GM18502 (cell line): Measurements from ENCODE around the gene P2RX1.
"Not testable (repeated sequence)": the region's sequence is repeated elsewhere in the genome, so short reads cannot be mapped to it uniquely, and the experiment has no call there.

Experiments
- ATAC-seq: cut with Tn5 transposase; IDR thresholded peaks from one replicate; pipeline ENCODE4 v1.9.1; 2021; ENCODE audit warnings: mild to moderate bottlenecking; ENCODE audit not compliant: unreplicated experiment, poor library complexity

The P2RX1 gene

GRCh38 chr17:3867106-3867505 lies 49.2 kb downstream of the P2RX1 start:
- no peak for ATAC-seq

DNA sequence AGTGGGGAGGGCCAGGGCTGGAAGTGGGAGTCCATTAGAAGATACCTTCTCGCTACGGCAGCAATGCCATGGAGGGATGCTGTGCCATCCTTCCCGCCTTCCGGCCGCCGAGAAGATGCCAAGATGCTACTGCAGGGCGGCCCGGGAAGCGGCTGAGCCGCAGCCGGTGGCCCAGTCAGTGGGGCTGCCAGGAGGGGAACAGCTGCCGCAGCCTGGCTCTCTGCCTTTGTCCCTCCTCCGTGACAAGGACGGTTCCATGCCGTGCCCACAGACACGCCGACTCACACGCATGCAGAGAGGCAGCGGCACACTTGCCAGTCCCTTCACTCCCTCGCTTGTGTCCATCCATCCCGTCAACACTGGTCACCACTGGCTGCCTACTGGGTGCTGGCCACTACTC lies 50.0 kb downstream of the P2RX1 start:
- no peak for ATAC-seq

- no peak for ATAC-seq
Observed at GRCh38 chr17:3865176-3865575, 51.1 kb downstream of the P2RX1 start.

DNA sequence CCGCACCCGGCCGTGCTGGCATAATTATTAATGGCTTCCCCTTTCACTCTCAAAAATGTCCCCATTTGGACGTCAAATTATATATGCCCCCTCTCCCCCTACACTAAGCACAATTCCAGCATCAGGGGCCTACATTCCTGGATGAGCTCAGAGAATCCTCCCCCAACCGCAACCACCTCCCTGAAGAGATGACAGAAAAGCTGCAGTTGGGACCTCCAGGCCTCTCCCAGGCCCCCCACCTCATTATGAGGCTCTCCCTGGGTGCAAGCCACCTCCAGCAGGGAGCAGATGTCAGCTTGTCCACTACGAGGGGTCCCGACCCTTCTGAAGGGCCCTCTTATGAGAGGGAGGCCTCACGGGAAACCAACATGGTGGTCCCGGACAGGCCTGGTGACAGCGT lies 51.7 kb downstream of the P2RX1 start:
- no peak for ATAC-seq

GRCh38 chr17:3861761-3862681 lies 54.2 kb downstream of the P2RX1 start:
- no peak for ATAC-seq

DNA sequence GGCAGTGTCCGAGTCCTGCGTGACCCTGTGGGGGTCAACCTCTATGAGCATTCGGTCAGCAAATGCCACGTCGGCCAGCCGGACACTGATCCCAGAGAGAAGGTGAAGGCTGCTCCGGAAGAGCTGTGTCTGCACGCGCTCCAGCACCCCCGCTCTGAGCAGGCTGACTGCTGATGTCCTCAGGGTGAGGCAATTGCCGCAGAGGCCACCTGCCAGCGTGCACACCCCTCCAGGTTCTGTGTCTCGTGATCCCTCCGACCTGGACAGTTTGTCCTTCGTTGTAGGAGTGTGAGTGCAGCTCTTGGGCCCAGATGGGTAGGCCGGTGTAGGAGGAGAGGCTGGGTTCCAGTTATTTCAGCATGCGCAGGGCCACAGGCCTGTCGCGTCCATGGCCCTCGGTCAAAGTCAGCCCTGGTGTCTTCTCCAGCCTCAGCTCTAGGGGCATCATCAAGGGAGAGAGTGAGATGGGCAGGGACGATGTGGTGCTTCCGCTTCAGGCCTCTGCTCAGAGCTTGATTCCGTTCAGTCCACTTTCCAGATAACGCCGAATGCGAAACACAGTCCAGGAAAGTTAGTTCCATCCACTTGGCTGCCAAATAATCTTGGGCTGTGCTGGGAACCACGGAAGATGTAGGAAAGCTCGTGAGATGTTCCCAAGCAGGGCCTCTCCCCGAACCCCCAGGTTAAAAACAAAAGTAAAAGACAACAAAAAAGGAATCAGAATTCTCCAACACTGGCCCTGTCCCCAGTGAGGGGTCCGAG lies 55.1 kb downstream of the P2RX1 start:
- ATAC-seq = no peak

GRCh38 chr17:3859940-3860339 lies 56.3 kb downstream of the P2RX1 start:
- ATAC-seq = no peak

DNA sequence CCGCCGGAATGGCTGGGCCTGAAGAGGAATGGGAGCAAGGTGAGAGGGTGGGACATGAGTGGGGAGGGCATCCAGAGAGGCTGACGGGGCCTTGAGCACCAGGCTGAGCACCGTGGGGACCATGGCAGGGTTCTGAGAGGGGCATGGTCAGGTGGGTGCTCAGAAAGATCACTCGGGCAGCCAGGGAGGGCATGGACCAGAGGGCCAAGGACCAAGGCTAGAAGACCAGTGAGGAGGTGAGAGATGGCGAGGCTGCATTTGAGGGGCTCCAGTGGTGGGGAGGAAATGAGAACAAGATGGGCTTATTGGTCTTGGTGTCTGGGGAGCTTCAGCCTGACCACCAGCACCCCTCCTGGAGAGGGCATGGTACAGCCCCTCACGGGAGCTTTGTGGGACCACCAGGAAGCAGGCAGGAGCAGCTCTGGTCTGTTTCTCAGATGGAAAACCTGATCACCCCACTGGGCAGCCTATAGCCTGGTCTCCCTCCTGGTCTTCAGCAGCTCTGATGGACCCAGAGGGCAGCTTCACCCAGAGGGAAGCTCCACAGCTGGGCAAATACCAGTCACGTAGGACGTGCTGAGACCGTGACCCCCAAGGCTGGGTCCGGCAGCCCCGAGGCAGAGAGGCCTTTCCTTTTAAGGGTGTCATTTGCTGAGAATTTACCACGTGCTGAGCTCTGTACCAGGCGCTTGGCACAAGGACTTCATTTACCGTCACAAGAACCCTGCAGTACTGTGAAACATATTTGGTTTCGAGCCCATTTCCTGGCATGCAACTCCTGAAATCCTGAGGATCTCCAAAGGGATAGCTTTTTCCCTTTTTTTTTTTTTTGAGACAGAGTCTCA lies 58.8 kb downstream of the P2RX1 start:
- no peak for ATAC-seq

- ATAC-seq = not testable (repeated sequence)
Observed at GRCh38 chr17:3854204-3854603, 62.1 kb downstream of the P2RX1 start.

DNA sequence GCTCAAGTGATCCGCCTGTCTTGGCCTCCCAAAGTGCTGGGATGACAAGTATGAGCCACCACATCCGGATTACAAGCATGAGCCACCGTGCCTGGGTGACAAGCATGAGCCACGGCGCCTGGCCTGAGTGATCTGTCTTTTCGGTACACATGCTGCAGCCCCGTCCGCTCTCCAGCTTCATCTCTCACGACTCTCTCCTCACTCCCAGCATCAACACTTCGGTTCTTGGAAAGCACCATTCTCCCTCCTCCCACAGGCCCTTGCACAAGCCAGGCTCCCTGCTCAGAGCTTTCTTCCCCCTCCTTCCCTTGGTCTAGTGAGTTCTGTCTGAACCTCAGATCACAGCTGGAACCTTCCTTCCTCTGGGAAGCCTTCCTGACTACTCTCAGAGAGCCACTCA lies 63.7 kb downstream of the P2RX1 start:
- ATAC-seq = no peak

DNA sequence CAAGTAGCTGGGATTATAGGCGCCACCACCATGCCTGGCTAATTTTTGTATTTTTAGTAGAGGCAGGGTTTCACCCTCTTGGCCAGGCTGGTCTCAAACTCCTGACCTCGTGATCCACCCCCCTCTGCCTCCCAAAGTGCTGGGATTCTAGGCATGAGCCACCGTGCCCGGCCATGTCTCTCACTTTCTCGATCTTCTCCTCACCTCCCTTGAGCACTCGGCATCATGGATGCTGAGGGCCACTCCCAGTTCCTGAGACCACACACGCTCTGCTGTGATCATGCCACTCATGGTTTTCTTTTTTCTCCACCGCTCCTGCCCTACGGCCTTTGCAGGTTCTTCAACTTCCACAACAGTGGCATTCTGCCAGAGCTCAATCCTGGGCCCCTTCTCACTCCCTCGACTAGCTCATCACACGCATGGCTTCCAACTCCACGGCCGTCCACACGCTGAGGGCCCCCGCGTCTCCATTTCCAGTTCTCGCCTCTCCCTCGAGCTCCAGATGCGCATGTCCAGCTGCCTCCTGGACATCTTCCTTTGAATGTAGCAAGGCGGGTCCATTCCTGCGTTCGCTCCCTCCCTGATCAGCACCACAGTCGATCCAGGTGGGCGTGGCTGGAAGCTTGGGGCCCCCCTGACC lies 64.7 kb downstream of the P2RX1 start:
- no peak for ATAC-seq

DNA sequence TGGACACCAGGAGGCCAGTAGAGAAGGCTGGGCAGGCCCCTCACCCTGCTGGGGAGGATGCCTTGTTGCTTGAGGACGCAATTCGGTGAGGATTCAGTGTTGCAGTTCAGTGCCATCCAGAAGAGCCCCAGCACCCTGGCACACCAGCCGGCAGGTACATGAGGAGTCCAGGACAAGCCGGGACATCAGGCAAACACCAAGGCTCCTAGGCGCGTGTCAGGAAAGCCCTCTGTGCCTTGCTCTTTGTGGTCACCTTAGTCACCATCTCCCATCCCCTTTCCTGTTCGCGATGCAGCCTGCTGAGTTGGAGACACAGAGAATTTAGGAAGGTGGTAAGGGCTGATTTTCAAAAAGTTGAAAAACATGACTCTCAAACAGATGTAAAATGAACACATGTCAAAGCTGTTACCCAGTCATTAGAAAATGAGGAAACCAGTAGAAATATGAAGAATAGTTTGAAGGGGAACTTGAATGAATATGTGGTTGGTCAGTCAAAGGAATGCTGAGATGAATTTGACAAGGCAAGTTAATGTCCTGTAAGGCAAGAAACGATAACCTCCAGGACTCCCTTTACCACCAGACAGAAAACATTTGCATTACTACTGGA lies 67.9 kb downstream of the P2RX1 start:
- no peak for ATAC-seq

- no peak for ATAC-seq
Observed at GRCh38 chr17:3847165-3847670, 69.0 kb downstream of the P2RX1 start.
